ACHN (cell line): ENCODE measurements around the gene UVSSA.
"Not testable (repeated sequence)": the region's sequence is repeated elsewhere in the genome, so short reads cannot be mapped to it uniquely, and the experiment has no call there.

ENCODE experiments used
- DNase-seq: peaks from one replicate; pipeline ENCODE4 v3.0.0-alpha.2; 2015
- in situ Hi-C: cut with HindIII; loops from 2 replicates; pipeline ENCODE4 v1.10.0; 2017; ENCODE audit warnings: low sequenced_read_pairs, low pct_ligation_motif_present, low pct_unique_long_range_greater_than_20kb

Gene UVSSA

GRCh38 chr4:1315306-1315705 lies 31.7 kb upstream of the UVSSA start:
- in situ Hi-C loops = no loop called here
- no peak for DNase-seq

- no peak for DNase-seq
- in situ Hi-C loops = no loop called here
Measured at GRCh38 chr4:1315836-1316536, 31.0 kb upstream of the UVSSA start.

- in situ Hi-C loops = no loop called here
- DNase-seq = no peak
Measured at GRCh38 chr4:1316537-1317168, 30.4 kb upstream of the UVSSA start.

GRCh38 chr4:1317177-1318045 lies 29.6 kb upstream of the UVSSA start:
- no peak for DNase-seq
- in situ Hi-C loops = no loop called here

- in situ Hi-C loops = no loop called here
- DNase-seq = no peak
Measured at GRCh38 chr4:1318046-1318375, 29.0 kb upstream of the UVSSA start.

- in situ Hi-C loops = no loop called here
- DNase-seq = no peak
Measured at GRCh38 chr4:1318488-1319213, 28.4 kb upstream of the UVSSA start.

GRCh38 chr4:1321486-1321885 lies 25.5 kb upstream of the UVSSA start:
- in situ Hi-C loops = no loop called here
- no peak for DNase-seq

GRCh38 chr4:1321946-1322650 lies 24.9 kb upstream of the UVSSA start:
- DNase-seq = no peak

GRCh38 chr4:1323280-1323634 lies 23.8 kb upstream of the UVSSA start:
- DNase-seq = no peak
- in situ Hi-C loops = no loop called here

More at GRCh38 chr4:1321946-1322650, 24.9 kb upstream of the UVSSA start:
- in situ Hi-C loops = no loop called here

- peak; percentile 87 for DNase-seq
Measured at GRCh38 chr4:1323635-1324442, 23.2 kb upstream of the UVSSA start.

GRCh38 chr4:1324443-1325175 lies 22.4 kb upstream of the UVSSA start:
- in situ Hi-C loops = not testable (repeated sequence)

More at GRCh38 chr4:1323635-1324442, 23.2 kb upstream of the UVSSA start:
- in situ Hi-C loops = no loop called here

GRCh38 chr4:1325176-1325480 lies 21.9 kb upstream of the UVSSA start:
- DNase-seq = no peak
- in situ Hi-C loops = no loop called here

More at GRCh38 chr4:1324443-1325175, 22.4 kb upstream of the UVSSA start:
- peak; percentile 36 for DNase-seq

GRCh38 chr4:1325681-1326635 lies 21.1 kb upstream of the UVSSA start:
- no peak for DNase-seq

GRCh38 chr4:1326751-1327525 lies 20.1 kb upstream of the UVSSA start:
- DNase-seq = no peak
- in situ Hi-C loops = no loop called here

More at GRCh38 chr4:1325681-1326635, 21.1 kb upstream of the UVSSA start:
- in situ Hi-C loops = no loop called here

- no peak for DNase-seq
- in situ Hi-C loops = no loop called here
Measured at GRCh38 chr4:1327526-1328266, 19.3 kb upstream of the UVSSA start.
